HG03175 (cell line): ENCODE results near the gene ERC1.

Experiments
- ATAC-seq: cut with Tn5 transposase; IDR thresholded peaks from one replicate; pipeline ENCODE4 v1.9.1; 2021; ENCODE audit warnings: mild to moderate bottlenecking, moderate library complexity; ENCODE audit not compliant: unreplicated experiment

Gene ERC1

GRCh38 chr12:990661-991349 is at the start of gene ERC1:
TSS of gene ERC1 (plus strand) at chr12:991223. CDS start at chr12:1027904, 36,681 bp downstream.
- ATAC-seq = peak; percentile 84

GRCh38 chr12:943051-943450 is 48.0 kb upstream of the ERC1 start:
- ATAC-seq = no peak

- no peak for ATAC-seq
These were observed 46.8 kb upstream of the ERC1 start for GRCh38 chr12:944211-944610.

- ATAC-seq = no peak
These were observed 44.8 kb upstream of the ERC1 start for GRCh38 chr12:946212-946611.

GRCh38 chr12:946631-947030 is 44.4 kb upstream of the ERC1 start:
- no peak for ATAC-seq

- no peak for ATAC-seq
These were observed 42.8 kb upstream of the ERC1 start for GRCh38 chr12:948238-948637.

- peak; percentile 77 for ATAC-seq
These were observed 41.4 kb upstream of the ERC1 start, which contains the start of gene RAD52 for GRCh38 chr12:949453-950191. TSS of gene RAD52 (minus strand) at chr12:949694. CDS start at chr12:933058, 16,636 bp downstream.

- no peak for ATAC-seq
These were observed 39.8 kb upstream of the ERC1 start for GRCh38 chr12:951176-951575.

- ATAC-seq = no peak
These were observed 37.2 kb upstream of the ERC1 start for GRCh38 chr12:953776-954175.

- no peak for ATAC-seq
These were observed 36.3 kb upstream of the ERC1 start for GRCh38 chr12:954741-955140.

GRCh38 chr12:955939-956338 is 35.1 kb upstream of the ERC1 start:
- ATAC-seq = no peak

- no peak for ATAC-seq
These were observed 32.4 kb upstream of the ERC1 start for GRCh38 chr12:958588-959123.

GRCh38 chr12:966724-967123 is 24.3 kb upstream of the ERC1 start:
- ATAC-seq = no peak

GRCh38 chr12:967641-968040 is 23.4 kb upstream of the ERC1 start:
- no peak for ATAC-seq

GRCh38 chr12:968545-968944 is 22.5 kb upstream of the ERC1 start:
- ATAC-seq = no peak

GRCh38 chr12:969821-970220 is 21.2 kb upstream of the ERC1 start:
- ATAC-seq = no peak

GRCh38 chr12:971991-972390 is 19.0 kb upstream of the ERC1 start:
- no peak for ATAC-seq

- no peak for ATAC-seq
These were observed 16.7 kb upstream of the ERC1 start for GRCh38 chr12:974271-974862.

- no peak for ATAC-seq
These were observed 14.4 kb upstream of the ERC1 start for GRCh38 chr12:976644-977043.

- no peak for ATAC-seq
These were observed 13.9 kb upstream of the ERC1 start for GRCh38 chr12:977156-977555.

GRCh38 chr12:979349-979748 is 11.7 kb upstream of the ERC1 start:
- ATAC-seq = no peak
